Esophagus squamous epithelium (tissue), 5 donors: ENCODE data around the gene TRAPPC11. TPM values are rescaled to one million over a fixed set of nuclear protein-coding genes. Genes with fewer than 3 reads are reported as not detected.

ENCODE experiments used
- DNase-seq: peaks from one replicate; lab custom pipeline; 2025; lab: John Stamatoyannopoulos, UW
- H3K27ac ChIP-seq, 4 donors: fragments of 200-600 bp; sonication (generic); one replicate each; pipeline ENCODE4 v1.5.1; 2016 to 2019; ENCODE audit warnings: mild to moderate bottlenecking in 1 of 4
- H3K27me3 ChIP-seq, 4 donors: fragments of 200-600 bp; sonication (generic); 1 replicate in 3 of 4; 2 replicates in 1 of 4; pipeline versions ENCODE4 v1.5.1 to v1.6.0; 2017 to 2021; ENCODE audit warnings: antibody characterized with exemption in 1 of 4
- H3K36me3 ChIP-seq, 3 donors: fragments of 200-600 bp; sonication (generic); one replicate each; pipeline ENCODE4 v1.5.1; 2016 to 2019
- H3K4me1 ChIP-seq, 3 donors: fragments of 200-600 bp; sonication (generic); one replicate each; pipeline ENCODE4 v1.5.1; 2017 to 2019
- H3K4me3 ChIP-seq, 4 donors: fragments of 200-600 bp; sonication (generic); 1 replicate in 3 of 4; 2 replicates in 1 of 4; pipeline ENCODE4 v1.5.1; 2016 to 2019; ENCODE audit warnings: mild to moderate bottlenecking in 2 of 4, moderate library complexity in 1 of 4
- H3K9me3 ChIP-seq, 3 donors: fragments of 200-600 bp; sonication (generic); one replicate each; pipeline ENCODE4 v1.5.1; 2016 to 2019
- POLR2A ChIP-seq, 4 donors: fragments of 450-650 bp; IDR thresholded peaks; one replicate each; pipeline ENCODE4 v1.6.1; 2017; ENCODE audit warnings: antibody characterized with exemption in 4 of 4, mild to moderate bottlenecking in 4 of 4, moderate library complexity in 3 of 4
- WGBS, 2 donors: methylation state at CpG; one replicate each; pipeline ENCODE4 v1.1.5; 2018; 5-methylcytosine and 5-hydroxymethylcytosine counted together
- intact Hi-C: fragments of 100-400 bp; cut with DNase I; formaldehyde crosslinking; loops from one replicate; pipeline ENCODE4 v1.15.0; 2022
- total RNA-seq, 4 donors: library from RNA; depleted of rRNA; stranded (reverse); fragments of >200 nt; gene quantifications; one replicate each; pipeline ENCODE4 v1.1.0, GENCODE V29; 2016
- TF ChIP-seq, protein P1 (sequence below), 6 experiments: fragments of 450-650 bp in 4 of 6; fragments of 200-600 bp in 2 of 6; sonication (generic) in 2 of 6; IDR thresholded peaks; one replicate each; pipeline ENCODE4 v1.5.1; 2016 to 2019; ENCODE audit warnings: antibody characterized with exemption in 6 of 6, mild to moderate bottlenecking in 4 of 6, moderate library complexity in 4 of 6
- donor health status: DM: yes; HTN: yes; CAD: no.

The TRAPPC11 gene
- total RNA-seq, 4 donors from 2014 or later, result 24.5 to 36.2 (median 34.6) TPM

DNA sequence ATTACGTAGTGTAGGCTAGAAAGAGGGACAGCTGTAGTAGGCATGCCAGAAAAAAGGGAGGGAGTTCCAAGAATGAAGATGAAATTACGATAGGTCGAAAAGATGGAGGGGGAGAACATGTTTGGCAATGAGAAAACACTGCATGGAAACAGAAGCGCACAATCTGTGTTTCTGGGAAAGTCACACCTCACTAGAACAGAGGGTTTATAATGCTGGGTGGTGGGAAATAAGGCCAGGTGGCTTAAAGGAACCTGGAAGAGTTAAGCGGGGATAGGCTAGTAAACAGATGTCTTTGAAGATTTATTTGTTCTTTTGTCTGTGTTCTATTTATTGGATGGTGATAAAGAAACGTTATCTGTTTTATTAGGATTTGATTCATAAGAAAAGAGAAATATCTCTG is 29.1 kb downstream of the TRAPPC11 start:
- no peak overlapping the region for H3K27ac ChIP-seq
- intact Hi-C loops, result no loop called here
- H3K4me1 ChIP-seq, result no peaks in the 10 kb centered on the region
- no peaks in the 10 kb centered on the region for H3K9me3 ChIP-seq
- TF ChIP-seq POLR2A (IDR thresholded peaks at IDR 0.05), result no peak
- TF ChIP-seq, protein P1, sequence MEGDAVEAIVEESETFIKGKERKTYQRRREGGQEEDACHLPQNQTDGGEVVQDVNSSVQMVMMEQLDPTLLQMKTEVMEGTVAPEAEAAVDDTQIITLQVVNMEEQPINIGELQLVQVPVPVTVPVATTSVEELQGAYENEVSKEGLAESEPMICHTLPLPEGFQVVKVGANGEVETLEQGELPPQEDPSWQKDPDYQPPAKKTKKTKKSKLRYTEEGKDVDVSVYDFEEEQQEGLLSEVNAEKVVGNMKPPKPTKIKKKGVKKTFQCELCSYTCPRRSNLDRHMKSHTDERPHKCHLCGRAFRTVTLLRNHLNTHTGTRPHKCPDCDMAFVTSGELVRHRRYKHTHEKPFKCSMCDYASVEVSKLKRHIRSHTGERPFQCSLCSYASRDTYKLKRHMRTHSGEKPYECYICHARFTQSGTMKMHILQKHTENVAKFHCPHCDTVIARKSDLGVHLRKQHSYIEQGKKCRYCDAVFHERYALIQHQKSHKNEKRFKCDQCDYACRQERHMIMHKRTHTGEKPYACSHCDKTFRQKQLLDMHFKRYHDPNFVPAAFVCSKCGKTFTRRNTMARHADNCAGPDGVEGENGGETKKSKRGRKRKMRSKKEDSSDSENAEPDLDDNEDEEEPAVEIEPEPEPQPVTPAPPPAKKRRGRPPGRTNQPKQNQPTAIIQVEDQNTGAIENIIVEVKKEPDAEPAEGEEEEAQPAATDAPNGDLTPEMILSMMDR (IDR thresholded peaks at IDR 0.05), result no peak
- H3K4me3 ChIP-seq, result no peak overlapping the region
- WGBS, 2 donors, result 64 to 91% methylated on average over 6 of the region's 6 CpGs
- no peak for DNase-seq
- peaks cover 3 to 99% (median 26%) of the 10 kb centered on the region in 3 donors for H3K36me3 ChIP-seq
- no peaks in the 10 kb centered on the region for H3K27me3 ChIP-seq

DNA sequence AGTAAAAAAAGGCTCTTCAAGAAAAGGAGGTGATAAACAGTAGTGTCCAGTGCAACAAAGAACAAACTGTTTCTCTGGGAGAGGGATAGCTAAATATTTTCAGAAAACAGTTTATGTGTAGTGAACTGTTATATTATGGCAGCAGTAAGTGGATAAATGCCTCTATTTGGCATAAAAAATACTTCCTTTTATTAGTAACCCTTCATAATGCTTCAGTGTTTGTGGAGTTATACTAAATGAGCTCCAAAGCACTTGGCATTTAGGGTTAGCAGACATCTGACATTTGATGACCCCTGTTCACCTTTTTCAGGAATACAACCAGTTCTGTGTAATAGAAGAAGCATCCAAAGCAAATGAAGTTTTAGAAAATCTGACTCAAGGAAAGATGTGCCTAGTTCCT is 31.9 kb downstream of the TRAPPC11 start:
- Histone ChIP-seq H3K4me1 (no peaks in the 10 kb centered on the region), H3K36me3 (peaks cover 12 to 99% (median 24%) of the 10 kb centered on the region in 3 donors), H3K4me3 (no peak overlapping the region), H3K27ac (no peak overlapping the region), H3K27me3 (no peaks in the 10 kb centered on the region), H3K9me3 (no peaks in the 10 kb centered on the region)
- intact Hi-C loops, result no loop called here
- DNase-seq, result no peak
- TF ChIP-seq POLR2A (IDR thresholded peaks at IDR 0.05), result no peak
- TF ChIP-seq, protein P1 (IDR thresholded peaks at IDR 0.05), result no peak

DNA sequence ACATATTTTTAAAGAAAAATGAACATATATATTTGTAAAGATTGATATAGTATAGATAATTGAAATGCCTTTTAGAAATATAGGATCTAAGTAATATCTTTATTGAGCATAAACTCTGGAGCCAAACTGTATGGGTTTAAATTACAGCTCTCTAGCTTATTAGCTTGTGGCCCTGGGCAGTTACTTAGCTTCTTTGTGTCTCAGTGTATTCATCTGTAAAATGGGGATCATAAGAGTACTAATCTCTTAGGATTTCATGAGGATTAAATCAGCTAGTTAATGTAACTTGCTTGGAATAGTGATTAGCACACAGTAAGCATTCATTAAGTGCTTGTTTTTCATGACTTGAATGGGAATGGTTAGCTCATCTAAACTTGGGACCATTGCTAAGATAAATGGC is 32.8 kb downstream of the TRAPPC11 start:
- no peak for DNase-seq
- no peaks in the 10 kb centered on the region for H3K9me3 ChIP-seq
- no peak for TF ChIP-seq POLR2A (IDR thresholded peaks at IDR 0.05)
- TF ChIP-seq, protein P1 (IDR thresholded peaks at IDR 0.05), result no peak
- H3K36me3 ChIP-seq, result peaks cover 12 to 99% (median 15%) of the 10 kb centered on the region in 3 donors
- H3K4me1 ChIP-seq, result no peaks in the 10 kb centered on the region
- no peak overlapping the region for H3K27ac ChIP-seq
- no peak overlapping the region for H3K4me3 ChIP-seq
- H3K27me3 ChIP-seq, result no peaks in the 10 kb centered on the region
- intact Hi-C loops, result no loop called here

DNA sequence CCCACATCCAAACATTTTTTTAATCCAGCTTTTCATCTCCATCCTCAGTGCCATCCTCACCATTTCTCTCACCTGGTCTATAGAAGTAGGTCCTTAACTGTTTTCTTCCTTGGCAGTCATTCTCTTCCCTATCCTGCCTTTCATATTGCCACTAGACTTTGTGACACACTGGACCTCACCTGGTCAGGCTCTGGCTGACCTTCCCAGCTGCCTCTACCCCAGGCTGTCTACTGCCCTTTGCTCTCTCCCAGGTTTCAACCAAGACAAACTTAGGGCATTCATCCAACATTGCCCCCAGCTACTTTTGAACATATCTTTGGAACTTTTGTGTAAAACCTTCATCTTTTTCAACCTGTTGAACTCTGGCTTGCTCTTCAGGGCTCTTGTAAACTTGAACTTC is 39.8 kb downstream of the TRAPPC11 start:
- H3K36me3 ChIP-seq, result peaks cover 9 to 97% (median 30%) of the 10 kb centered on the region in 3 donors
- intact Hi-C loops, result no loop called here

DNA sequence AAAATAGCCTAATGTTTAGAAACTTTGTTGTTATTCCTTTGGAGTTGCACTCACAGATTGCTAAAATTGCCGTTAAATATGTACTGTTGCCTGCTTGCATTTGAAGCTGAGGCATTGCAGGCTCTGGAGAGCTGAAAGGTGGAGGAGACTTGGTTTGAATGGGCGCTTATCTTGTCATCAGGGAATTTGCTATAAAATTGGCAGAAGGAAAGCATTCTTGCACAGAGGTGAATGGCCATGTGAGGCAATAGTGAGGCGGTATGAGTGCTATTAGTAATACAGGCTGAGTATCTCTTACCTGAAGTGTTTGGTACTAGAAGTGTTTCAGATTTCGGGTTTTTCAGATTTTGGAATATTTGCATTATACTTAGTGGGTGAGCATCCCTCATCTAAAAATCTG is 41.3 kb downstream of the TRAPPC11 start:
- no peak for DNase-seq
- no peaks in the 10 kb centered on the region for H3K9me3 ChIP-seq
- intact Hi-C loops, result no loop called here
- H3K4me1 ChIP-seq, result no peaks in the 10 kb centered on the region
- H3K4me3 ChIP-seq, result no peak overlapping the region
- no peaks in the 10 kb centered on the region for H3K27me3 ChIP-seq
- H3K27ac ChIP-seq, result no peak overlapping the region
- H3K36me3 ChIP-seq, result peaks cover 5 to 95% (median 28%) of the 10 kb centered on the region in 3 donors
- WGBS, 2 donors, result 97 to 98% methylated on average over 4 of the region's 4 CpGs
- no peak for TF ChIP-seq POLR2A (IDR thresholded peaks at IDR 0.05)
- TF ChIP-seq, protein P1 (IDR thresholded peaks at IDR 0.05), result no peak

More for the DNA sequence above, 39.8 kb downstream of the TRAPPC11 start:
- DNase-seq, result no peak
- no peak overlapping the region for H3K27ac ChIP-seq
- no peaks in the 10 kb centered on the region for H3K9me3 ChIP-seq
- no peak overlapping the region for H3K4me3 ChIP-seq
- TF ChIP-seq POLR2A (IDR thresholded peaks at IDR 0.05), result no peak
- TF ChIP-seq, protein P1 (IDR thresholded peaks at IDR 0.05), result no peak
- H3K27me3 ChIP-seq, result no peaks in the 10 kb centered on the region
- H3K4me1 ChIP-seq, result no peaks in the 10 kb centered on the region
